Stimulated activated CD8-positive, alpha-beta memory T cell treated with anti-CD3 and anti-CD28 coated beads, Interleukin-12 subunit alpha, Interleukin-12 subunit beta, amount 100 ng/mL, for 1 hour (primary cell): ENCODE measurements around the gene CCDC57.
A peak's percentile ranks its signal among the peaks of the same experiment; 100 is the strongest.

Source experiments
- DNase-seq: peaks from one replicate; pipeline ENCODE4 v3.0.0-alpha.2; 2020; ENCODE audit warnings: low read depth

CCDC57 gene

GRCh38 chr17:82061047-82061925 lies 151.4 kb downstream of the CCDC57 start:
- no peak for DNase-seq

- no peak for DNase-seq
Measured at GRCh38 chr17:82060614-82061013, 152.0 kb downstream of the CCDC57 start.

- DNase-seq: no peak
Measured at GRCh38 chr17:82060001-82060380, 152.7 kb downstream of the CCDC57 start.

- no peak for DNase-seq
Measured at GRCh38 chr17:82059272-82060000, 153.2 kb downstream of the CCDC57 start.

- DNase-seq: no peak
Measured at GRCh38 chr17:82058855-82059249, 153.8 kb downstream of the CCDC57 start.

- DNase-seq: no peak
Measured at GRCh38 chr17:82058230-82058854, 154.3 kb downstream of the CCDC57 start.

- DNase-seq: no peak
Measured at GRCh38 chr17:82056729-82057621, 155.7 kb downstream of the CCDC57 start.

- DNase-seq: no peak
Measured at GRCh38 chr17:82055965-82056728, 156.5 kb downstream of the CCDC57 start.

- no peak for DNase-seq
Measured at GRCh38 chr17:82055023-82055964, 157.3 kb downstream of the CCDC57 start.

- DNase-seq: no peak
Measured at GRCh38 chr17:82054351-82055022, 158.2 kb downstream of the CCDC57 start.

- DNase-seq: no peak
Measured at GRCh38 chr17:82053556-82054263, 158.9 kb downstream of the CCDC57 start.

- DNase-seq: no peak
Measured at GRCh38 chr17:82053130-82053529, 159.5 kb downstream of the CCDC57 start.

- DNase-seq: no peak
Measured at GRCh38 chr17:82052638-82053059, 160.0 kb downstream of the CCDC57 start.

GRCh38 chr17:82051776-82052637 lies 160.6 kb downstream of the CCDC57 start, which contains the start of the genes GPS1 and RFNG:
GPS1 (plus strand) TSS chr17:82051898; CDS start chr17:82051932, 34 bp downstream.
RFNG (minus strand) TSS chr17:82051811; CDS start chr17:82051766, 45 bp downstream.
- DNase-seq: peak; percentile 65
